Measurements from ENCODE around the gene ZBP1. TPM values are rescaled to one million over a fixed set of nuclear protein-coding genes. Genes with fewer than 3 reads are reported as not detected.

The ZBP1 gene
- total RNA-seq, 3 donors from 2014 or later (not counting 1 experiment from before 2014, with no cell fraction given) = 95.4 to 99.7 (median 97.8) TPM

DNA sequence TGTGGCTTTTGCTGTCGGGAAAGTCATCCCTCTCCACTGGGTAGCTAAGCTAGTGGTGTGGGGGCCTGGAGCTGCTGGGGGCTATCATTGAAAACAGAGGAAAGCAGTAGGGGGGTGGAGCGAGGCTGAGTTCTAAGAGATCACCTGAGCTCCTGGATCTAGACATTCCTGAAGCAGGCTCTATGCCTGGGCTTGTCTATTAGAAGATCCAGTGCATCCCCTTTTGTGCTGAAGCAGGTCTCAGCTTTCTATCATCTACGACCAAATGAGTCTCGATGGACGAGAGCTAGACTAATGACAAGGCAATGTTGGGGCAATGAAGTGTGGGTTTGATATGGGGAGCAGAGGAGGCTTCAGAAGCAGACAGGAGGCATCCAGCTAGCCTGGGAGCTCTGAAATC, 18.5 kb downstream of the ZBP1 start:
- 71% methylated on average over 5 of the region's 5 CpGs for WGBS (ENCODE audit: insufficient coverage)
- no peak overlapping the region for H3K4me3 ChIP-seq (ENCODE audit: low read length)

DNA sequence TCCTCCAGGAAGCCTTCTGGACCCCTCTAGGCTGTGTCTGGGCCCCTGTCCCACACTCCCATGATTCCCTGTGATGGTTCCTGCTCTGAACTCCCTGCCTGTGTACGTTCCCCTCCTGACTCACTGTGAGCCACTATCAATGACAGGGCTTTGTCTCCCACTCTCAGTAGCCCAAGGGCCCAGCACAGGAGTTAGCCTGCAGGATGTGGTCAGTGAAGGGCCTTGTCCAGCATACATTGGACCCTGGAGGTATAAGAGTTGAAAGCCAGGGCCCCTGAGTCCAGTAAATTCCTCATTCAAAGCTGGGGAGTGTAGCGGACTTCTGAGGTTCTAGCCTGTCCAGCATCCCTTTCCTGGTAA, 19.0 kb downstream of the ZBP1 start:
- H3K27ac Mint-ChIP-seq = peak overlapping the region in 1 of 2 donors; percentile 21

More for the DNA sequence above, 18.5 kb downstream of the ZBP1 start:
- intact Hi-C loops (cut with micrococcal nuclease) = loop anchor here (10.0 kb wide), 1 partner anchor 1053 kb away; the partner anchor contains the start of gene STX16
- Mint-ChIP-seq H3K4me3 (no peak overlapping the region), H3K36me3 (peaks cover under 1% of the 10 kb centered on the region), H3K4me1 (peaks cover 42 to 43% of the 10 kb centered on the region in 2 donors), H3K9me3 (no peaks in the 10 kb centered on the region), H3K27me3 (ENCODE audit: low read depth in 2 of 2) (no peaks in the 10 kb centered on the region), H3K27ac (peak overlapping the region in 1 of 2 donors; percentile 21)
- no peak for ATAC-seq
- peaks cover 7% of the 10 kb centered on the region for H3K36me3 ChIP-seq (ENCODE audit: control insufficient read depth, insufficient read depth, low read length)
- TF ChIP-seq, protein P1, sequence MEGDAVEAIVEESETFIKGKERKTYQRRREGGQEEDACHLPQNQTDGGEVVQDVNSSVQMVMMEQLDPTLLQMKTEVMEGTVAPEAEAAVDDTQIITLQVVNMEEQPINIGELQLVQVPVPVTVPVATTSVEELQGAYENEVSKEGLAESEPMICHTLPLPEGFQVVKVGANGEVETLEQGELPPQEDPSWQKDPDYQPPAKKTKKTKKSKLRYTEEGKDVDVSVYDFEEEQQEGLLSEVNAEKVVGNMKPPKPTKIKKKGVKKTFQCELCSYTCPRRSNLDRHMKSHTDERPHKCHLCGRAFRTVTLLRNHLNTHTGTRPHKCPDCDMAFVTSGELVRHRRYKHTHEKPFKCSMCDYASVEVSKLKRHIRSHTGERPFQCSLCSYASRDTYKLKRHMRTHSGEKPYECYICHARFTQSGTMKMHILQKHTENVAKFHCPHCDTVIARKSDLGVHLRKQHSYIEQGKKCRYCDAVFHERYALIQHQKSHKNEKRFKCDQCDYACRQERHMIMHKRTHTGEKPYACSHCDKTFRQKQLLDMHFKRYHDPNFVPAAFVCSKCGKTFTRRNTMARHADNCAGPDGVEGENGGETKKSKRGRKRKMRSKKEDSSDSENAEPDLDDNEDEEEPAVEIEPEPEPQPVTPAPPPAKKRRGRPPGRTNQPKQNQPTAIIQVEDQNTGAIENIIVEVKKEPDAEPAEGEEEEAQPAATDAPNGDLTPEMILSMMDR (IDR thresholded peaks at IDR 0.05) = no peak
- H3K4me1 ChIP-seq (ENCODE audit: control insufficient read depth, insufficient read depth, low read length) = peaks cover 45% of the 10 kb centered on the region
- DNase-seq = no peak
- no peaks in the 10 kb centered on the region for H3K9me3 ChIP-seq (ENCODE audit: control insufficient read depth, insufficient read depth, low read length)
- no peaks in the 10 kb centered on the region for H3K27me3 ChIP-seq (ENCODE audit: control insufficient read depth, insufficient read depth, low read length)
- no peak overlapping the region for H3K27ac ChIP-seq (ENCODE audit: low read length)

DNA sequence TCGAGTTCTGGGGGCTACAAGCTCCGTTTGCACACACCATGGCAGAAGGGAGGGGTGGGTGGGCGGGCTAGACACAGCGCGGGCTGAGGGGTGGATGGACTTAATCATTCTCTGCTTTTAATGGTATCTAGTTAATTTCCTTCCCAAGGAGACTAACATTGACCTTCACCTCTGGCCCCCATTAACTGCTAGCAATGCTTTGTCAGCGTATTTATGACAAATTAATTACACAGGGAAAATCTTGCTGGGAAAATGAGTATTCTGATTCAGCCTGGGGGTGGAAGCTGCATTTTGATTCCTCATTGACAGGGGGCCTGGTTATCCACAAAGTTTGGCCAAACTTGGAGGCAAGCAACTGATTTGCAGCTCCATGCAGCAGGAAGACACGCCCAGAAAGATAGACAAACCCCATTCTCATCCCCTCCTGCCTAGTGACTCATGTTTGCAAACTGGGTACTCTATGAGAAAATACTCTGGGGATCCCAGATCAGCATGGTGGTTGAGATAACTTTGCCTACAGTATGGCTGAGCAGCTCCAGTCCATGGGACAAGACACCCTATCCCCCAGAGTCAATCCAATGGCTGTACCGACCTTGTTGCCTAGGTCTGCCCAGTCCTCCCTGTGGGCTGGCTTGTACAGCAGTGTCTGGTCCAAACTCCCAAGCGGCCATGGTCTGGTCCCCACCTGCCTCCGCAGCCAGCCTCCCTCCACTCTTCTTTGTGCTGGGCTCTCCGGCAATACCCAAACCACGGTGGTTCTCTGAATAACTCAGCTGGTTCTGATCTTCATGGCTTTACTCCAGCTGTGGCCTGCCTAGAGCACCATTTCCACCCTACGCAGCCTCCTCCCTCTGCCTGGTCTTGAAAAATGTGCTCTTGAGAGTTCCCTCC, 19.7 kb downstream of the ZBP1 start:
- Histone ChIP-seq H3K36me3 (ENCODE audit: control insufficient read depth, insufficient read depth, low read length) (no peaks in the 10 kb centered on the region), H3K27me3 (ENCODE audit: control insufficient read depth, insufficient read depth, low read length) (no peaks in the 10 kb centered on the region), H3K9me3 (ENCODE audit: control insufficient read depth, insufficient read depth, low read length) (no peaks in the 10 kb centered on the region), H3K27ac (ENCODE audit: low read length) (no peak overlapping the region), H3K4me3 (ENCODE audit: low read length) (no peak overlapping the region), H3K4me1 (ENCODE audit: control insufficient read depth, insufficient read depth, low read length) (peaks cover 37% of the 10 kb centered on the region)
- no peak for ATAC-seq
- no peaks in the 10 kb centered on the region for H3K36me3 Mint-ChIP-seq
- TF ChIP-seq, protein P1 (IDR thresholded peaks at IDR 0.05) = no peak
- intact Hi-C loops (cut with micrococcal nuclease) = loop anchor here (10.0 kb wide), 1 partner anchor 1054 kb away; the partner anchor contains the start of gene STX16
- no peak for DNase-seq
- H3K27me3 Mint-ChIP-seq (ENCODE audit: low read depth in 2 of 2) = no peaks in the 10 kb centered on the region
- peak overlapping the region in 1 of 2 donors; percentile 21 for H3K27ac Mint-ChIP-seq
- no peaks in the 10 kb centered on the region for H3K9me3 Mint-ChIP-seq
- peaks cover 31 to 33% of the 10 kb centered on the region in 2 donors for H3K4me1 Mint-ChIP-seq
- WGBS (ENCODE audit: insufficient coverage) = 81% methylated on average over 8 of the region's 13 CpGs
- no peak overlapping the region for H3K4me3 Mint-ChIP-seq

More for the DNA sequence above, 19.0 kb downstream of the ZBP1 start:
- Histone ChIP-seq H3K4me3 (ENCODE audit: low read length) (no peak overlapping the region), H3K36me3 (ENCODE audit: control insufficient read depth, insufficient read depth, low read length) (peaks cover 2% of the 10 kb centered on the region), H3K9me3 (ENCODE audit: control insufficient read depth, insufficient read depth, low read length) (no peaks in the 10 kb centered on the region), H3K27me3 (ENCODE audit: control insufficient read depth, insufficient read depth, low read length) (no peaks in the 10 kb centered on the region), H3K4me1 (ENCODE audit: control insufficient read depth, insufficient read depth, low read length) (peaks cover 43% of the 10 kb centered on the region), H3K27ac (ENCODE audit: low read length) (no peak overlapping the region)
- Mint-ChIP-seq H3K27me3 (ENCODE audit: low read depth in 2 of 2) (no peaks in the 10 kb centered on the region), H3K36me3 (no peaks in the 10 kb centered on the region), H3K4me3 (no peak overlapping the region), H3K9me3 (no peaks in the 10 kb centered on the region), H3K4me1 (peaks cover 37 to 39% of the 10 kb centered on the region in 2 donors)
- ATAC-seq = no peak
- intact Hi-C loops (cut with micrococcal nuclease) = loop anchor here (10.0 kb wide), 1 partner anchor 1054 kb away; the partner anchor contains the start of gene STX16
- DNase-seq = no peak
- TF ChIP-seq, protein P1 (IDR thresholded peaks at IDR 0.05) = no peak
- 85% methylated on average over 2 of the region's 2 CpGs for WGBS (ENCODE audit: insufficient coverage)
